PC-3 (cell line): ENCODE data around the gene HDAC10. TPM values are rescaled to one million over a fixed set of nuclear protein-coding genes. Genes with fewer than 3 reads are reported as not detected.
"Not testable (repeated sequence)": the region's sequence is repeated elsewhere in the genome, so short reads cannot be mapped to it uniquely, and the experiment has no call there.

Source experiments
- ATAC-seq: fragments of 200-7000 bp; cut with Tn5 transposase; 2 replicates; pipeline ENCODE4 v1.9.1; 2020; ENCODE audit warnings: mild to moderate bottlenecking, moderate library complexity
- BruUV-seq: library from RNA; stranded (reverse); fragments of 400-500 nt; replicated peaks from 2 replicates; lab custom pipeline; 2021; lab: Mats Ljungman, UMichigan
- CTCF ChIA-PET: fragments of 300-600 bp; sonication (Branson Sonifier 250); formaldehyde crosslinking; loops from one replicate; lab custom pipeline; 2022; ENCODE audit warnings: antibody characterized with exemption; lab: Charles Lee
- POLR2A ChIA-PET: fragments of 300-600 bp; sonication (Branson Sonifier 250); formaldehyde crosslinking; loops from one replicate; lab custom pipeline; 2022; ENCODE audit warnings: antibody characterized with exemption; ENCODE audit not compliant: unreplicated experiment; lab: Charles Lee
- DNase-seq: peaks from one replicate; pipeline ENCODE4 v3.0.0-alpha.2; 2015
- H2AFZ ChIP-seq: fragments of 300-600 bp; sonication (generic); 2 replicates; pipeline ENCODE4 v1.6.0; 2016; ENCODE audit warnings: antibody characterized with exemption, low read length
- H3F3A ChIP-seq: fragments of 300-600 bp; sonication (generic); one replicate; pipeline ENCODE4 v1.6.0; 2017; ENCODE audit warnings: antibody characterized with exemption, low read length, control low read depth, mild to moderate bottlenecking; ENCODE audit not compliant: unreplicated experiment
- H3K27ac ChIP-seq: fragments of 300-600 bp; sonication (generic); 2 replicates; pipeline ENCODE4 v1.5.1; 2016; ENCODE audit warnings: mild to moderate bottlenecking, low read length
- H3K27me3 ChIP-seq: fragments of 300-600 bp; sonication (generic); 2 replicates; pipeline ENCODE4 v1.6.1; 2016; ENCODE audit warnings: low read length, mixed read lengths
- H3K36me3 ChIP-seq: fragments of 300-600 bp; sonication (generic); 2 replicates; pipeline ENCODE4 v1.6.1; 2016; ENCODE audit warnings: low read depth, mixed run types, low read length, mixed read lengths
- H3K4me1 ChIP-seq: fragments of 300-600 bp; sonication (generic); 2 replicates; pipeline ENCODE4 v1.5.1; 2016; ENCODE audit warnings: low read length; ENCODE audit not compliant: insufficient read depth
- H3K4me2 ChIP-seq: fragments of 300-600 bp; sonication (generic); 2 replicates; pipeline ENCODE4 v1.6.0; 2016; ENCODE audit warnings: low read length
- H3K4me3 ChIP-seq: fragments of 300-600 bp; sonication (generic); 2 replicates; pipeline ENCODE4 v1.5.1; 2016; ENCODE audit warnings: mild to moderate bottlenecking, low read length, mixed read lengths
- H3K79me2 ChIP-seq: fragments of 300-600 bp; sonication (generic); 2 replicates; pipeline ENCODE4 v1.6.1; 2017; ENCODE audit warnings: low read length, mixed read lengths
- H3K9ac ChIP-seq: fragments of 300-600 bp; sonication (generic); 2 replicates; pipeline ENCODE4 v1.6.0; 2016; ENCODE audit warnings: mild to moderate bottlenecking, low read length
- H3K9me2 ChIP-seq: fragments of 300-600 bp; sonication (generic); replicated peaks from 2 replicates; pipeline ENCODE4 v1.6.1; 2016; ENCODE audit warnings: mixed run types, low read length, mixed read lengths
- H3K9me3 ChIP-seq: fragments of 300-600 bp; sonication (generic); 2 replicates; pipeline ENCODE4 v1.6.1; 2016; ENCODE audit warnings: low read length, mixed read lengths
- H4K20me1 ChIP-seq: fragments of 300-600 bp; sonication (generic); 2 replicates; pipeline ENCODE4 v1.6.1; 2016; ENCODE audit warnings: low read length, mixed read lengths
- CTCF ChIP-seq: fragments of 300-600 bp; sonication (generic); conservative IDR thresholded peaks from 2 replicates; pipeline ENCODE4 v1.5.1; 2017; ENCODE audit warnings: antibody characterized with exemption, low read depth, mild to moderate bottlenecking, low read length
- EZH2 ChIP-seq: fragments of 300-600 bp; sonication (generic); IDR thresholded peaks from one replicate; pipeline ENCODE4 v1.6.1; 2017; ENCODE audit warnings: antibody characterized with exemption, mild to moderate bottlenecking, low read length; ENCODE audit not compliant: unreplicated experiment
- EZH2phosphoT487 ChIP-seq: fragments of 300-600 bp; sonication (generic); IDR thresholded peaks from 2 replicates; pipeline ENCODE4 v1.6.1; 2018; ENCODE audit warnings: mild to moderate bottlenecking, antibody characterized with exemption, low read length, borderline replicate concordance
- intact Hi-C: fragments of 100-400 bp; cut with micrococcal nuclease; formaldehyde crosslinking; loops from 2 replicates; pipeline ENCODE4 v1.9.0; 2023
- total RNA-seq: library from RNA; depleted of rRNA; stranded (reverse); fragments of >200 nt; gene quantifications from 2 replicates; pipeline ENCODE4 v1.2.3, GENCODE V29; 2014

HDAC10 gene
- total RNA-seq, 1 experiment from 2014 or later, result 25.8 TPM

GRCh38 chr22:50205781-50206569, 45.1 kb downstream of the HDAC10 start:
- Histone ChIP-seq H3F3A (no peaks in the 10 kb centered on the region), H3K4me1 (peaks cover 3% of the 10 kb centered on the region), H3K9me3 (no peaks in the 10 kb centered on the region), H3K79me2 (peaks cover 25% of the 10 kb centered on the region), H3K36me3 (no peaks in the 10 kb centered on the region; the same call in 1 of the 2 replicates), H3K9me2 (no peaks in the 10 kb centered on the region), H4K20me1 (no peaks in the 10 kb centered on the region), H3K4me3 (no peak overlapping the region), H3K27ac (no peak overlapping the region), H3K27me3 (no peaks in the 10 kb centered on the region), H3K4me2 (no peak overlapping the region), H2AFZ (no peak overlapping the region), H3K9ac (no peak overlapping the region)
- DNase-seq (no peak), ATAC-seq (no peak)
- ChIA-PET CTCF (no interaction called here), POLR2A (no interaction called here)
- TF ChIP-seq EZH2, result no peak
- TF ChIP-seq EZH2phosphoT487, result no peak
- TF ChIP-seq CTCF, result no peak
- BruUV-seq, result no TSS peak
- intact Hi-C loops, result no loop called here

GRCh38 chr22:50204998-50205397, 46.1 kb downstream of the HDAC10 start:
- H3K27ac ChIP-seq, H3K4me1 ChIP-seq, intact Hi-C loops, H3F3A ChIP-seq, H2AFZ ChIP-seq, H3K9ac ChIP-seq, H3K27me3 ChIP-seq, H3K4me3 ChIP-seq, DNase-seq, H3K9me3 ChIP-seq, H4K20me1 ChIP-seq, CTCF ChIA-PET, ATAC-seq, H3K9me2 ChIP-seq, POLR2A ChIA-PET, BruUV-seq, H3K4me2 ChIP-seq, H3K36me3 ChIP-seq: not testable (repeated sequence)
- H3K79me2 ChIP-seq, result peaks cover 25% of the 10 kb centered on the region

GRCh38 chr22:50204571-50204970, 46.5 kb downstream of the HDAC10 start:
- ChIA-PET POLR2A (no interaction called here), CTCF (no interaction called here)

More at GRCh38 chr22:50204571-50204970, 46.5 kb downstream of the HDAC10 start:
- H3K9me3 ChIP-seq, result no peaks in the 10 kb centered on the region
- no peaks in the 10 kb centered on the region for H3K27me3 ChIP-seq
- DNase-seq (no peak), ATAC-seq (no peak)
- no peaks in the 10 kb centered on the region for H4K20me1 ChIP-seq
- H2AFZ ChIP-seq, result no peak overlapping the region
- H3K4me1 ChIP-seq, result peaks cover 3% of the 10 kb centered on the region
- no peaks in the 10 kb centered on the region for H3K36me3 ChIP-seq
- intact Hi-C loops, result no loop called here
- TF ChIP-seq EZH2phosphoT487, result no peak
- TF ChIP-seq CTCF, result no peak
- TF ChIP-seq EZH2, result no peak
- no TSS peak for BruUV-seq
- H3K9ac ChIP-seq, result no peak overlapping the region
- H3K9me2 ChIP-seq, result no peaks in the 10 kb centered on the region
- no peaks in the 10 kb centered on the region for H3F3A ChIP-seq
- H3K4me2 ChIP-seq, result no peak overlapping the region
- peaks cover 25% of the 10 kb centered on the region for H3K79me2 ChIP-seq
- no peak overlapping the region for H3K4me3 ChIP-seq
- no peak overlapping the region for H3K27ac ChIP-seq
